GM23248 (cell line): ENCODE results near the gene LZTS2.

Experiments used
- EZH2 ChIP-seq: fragments of 200-600 bp; sonication (generic); IDR thresholded peaks from 2 replicates; pipeline ENCODE4 v1.6.1; 2018; ENCODE audit warnings: antibody characterized with exemption, mild to moderate bottlenecking; ENCODE audit not compliant: insufficient read depth, poor library complexity, severe bottlenecking
- EZH2phosphoT487 ChIP-seq: fragments of 200-600 bp; sonication (generic); IDR thresholded peaks from 2 replicates; pipeline ENCODE4 v1.6.1; 2018; ENCODE audit warnings: antibody characterized with exemption, moderate library complexity, mild to moderate bottlenecking, low read depth; ENCODE audit not compliant: insufficient read depth

- no peak for TF ChIP-seq EZH2
- TF ChIP-seq EZH2phosphoT487 = no peak
Measured at GRCh38 chr10:100963826-100964225, 35.8 kb upstream of the LZTS2 start.
